Measurements from ENCODE around the gene PLPP4.
A peak's percentile ranks its signal among the peaks of the same experiment; 100 is the strongest.

The PLPP4 gene

GRCh38 chr10:120586471-120586872 lies 129.4 kb downstream of the PLPP4 start (continued):
- no peak for TF ChIP-seq POU6F1 (CRISPR knock-in tag; IDR thresholded peaks at IDR 0.05; ENCODE audit: borderline replicate concordance, low read depth)
- TF ChIP-seq ISL1 (CRISPR knock-in tag; IDR thresholded peaks at IDR 0.05): no peak

GRCh38 chr10:120587061-120587460 lies 130.0 kb downstream of the PLPP4 start:
- TF ChIP-seq PPARA (CRISPR knock-in tag; IDR thresholded peaks at IDR 0.05; ENCODE audit: borderline replicate concordance): no peak
- TF ChIP-seq ZNF8 (CRISPR knock-in tag; IDR thresholded peaks at IDR 0.05): no peak
- no peak for TF ChIP-seq TSHZ2 (CRISPR knock-in tag; IDR thresholded peaks at IDR 0.05)
- no peak for TF ChIP-seq ESRRG (CRISPR knock-in tag; IDR thresholded peaks at IDR 0.05)
- no peak for TF ChIP-seq OSR1 (CRISPR knock-in tag; IDR thresholded peaks at IDR 0.05)
- no peak for TF ChIP-seq TCF4 (CRISPR knock-in tag; IDR thresholded peaks at IDR 0.05; ENCODE audit: borderline replicate concordance)
- no peak for TF ChIP-seq RARB (CRISPR knock-in tag; IDR thresholded peaks at IDR 0.05)
- no peak for TF ChIP-seq PATZ1 (CRISPR knock-in tag; IDR thresholded peaks at IDR 0.05; ENCODE audit: borderline replicate concordance)
- no peak for TF ChIP-seq ZFP30 (CRISPR knock-in tag; IDR thresholded peaks at IDR 0.05)
- no peak for TF ChIP-seq CSDC2 (CRISPR knock-in tag; IDR thresholded peaks at IDR 0.05)
- no peak for TF ChIP-seq BACH2 (CRISPR knock-in tag; IDR thresholded peaks at IDR 0.05; ENCODE audit: borderline replicate concordance)
- TF ChIP-seq GLIS3 (CRISPR knock-in tag; IDR thresholded peaks at IDR 0.05): no peak
- ATAC-seq: no peak

- ATAC-seq: peak; percentile 28; the same call in 1 of the 3 replicates
- TF ChIP-seq PPARA (CRISPR knock-in tag; IDR thresholded peaks at IDR 0.05; ENCODE audit: borderline replicate concordance) (no peak), TOX (CRISPR knock-in tag; IDR thresholded peaks at IDR 0.05; ENCODE audit: borderline replicate concordance) (no peak), ISL1 (CRISPR knock-in tag; IDR thresholded peaks at IDR 0.05) (peak; percentile 32; the same call in 1 of the 2 replicates)
Observed at GRCh38 chr10:120588311-120588710, 131.3 kb downstream of the PLPP4 start.

GRCh38 chr10:120593693-120594092 lies 136.7 kb downstream of the PLPP4 start:
- no peak for ATAC-seq
- TF ChIP-seq ZC3H10 (CRISPR knock-in tag; IDR thresholded peaks at IDR 0.05) (no peak), OSR1 (CRISPR knock-in tag; IDR thresholded peaks at IDR 0.05) (no peak), SNAI2 (CRISPR knock-in tag; IDR thresholded peaks at IDR 0.05) (no peak), GLIS3 (CRISPR knock-in tag; IDR thresholded peaks at IDR 0.05) (no peak), ZFP30 (CRISPR knock-in tag; IDR thresholded peaks at IDR 0.05) (no peak), ZNF565 (CRISPR knock-in tag; conservative IDR thresholded peaks at IDR 0.05; ENCODE audit: low read depth) (no peak), PATZ1 (CRISPR knock-in tag; IDR thresholded peaks at IDR 0.05; ENCODE audit: borderline replicate concordance) (no peak), ZNF8 (CRISPR knock-in tag; IDR thresholded peaks at IDR 0.05) (no peak), ESRRG (CRISPR knock-in tag; IDR thresholded peaks at IDR 0.05) (no peak), TSHZ2 (CRISPR knock-in tag; IDR thresholded peaks at IDR 0.05) (no peak), BACH2 (CRISPR knock-in tag; IDR thresholded peaks at IDR 0.05; ENCODE audit: borderline replicate concordance) (no peak), ZFP3 (CRISPR knock-in tag; IDR thresholded peaks at IDR 0.05) (no peak), CSDC2 (CRISPR knock-in tag; IDR thresholded peaks at IDR 0.05) (no peak), TOX (CRISPR knock-in tag; IDR thresholded peaks at IDR 0.05; ENCODE audit: borderline replicate concordance) (no peak), POU6F1 (CRISPR knock-in tag; IDR thresholded peaks at IDR 0.05; ENCODE audit: borderline replicate concordance, low read depth) (no peak), ZNF70 (CRISPR knock-in tag; IDR thresholded peaks at IDR 0.05) (no peak), CSRNP3 (CRISPR knock-in tag; IDR thresholded peaks at IDR 0.05) (no peak), ISL1 (CRISPR knock-in tag; IDR thresholded peaks at IDR 0.05) (no peak)

All from SK-N-SH treated with all-trans-retinoic acid at 6 μM for 48 hours (cell line).